Epidermal melanocyte (primary cell): ENCODE data around the gene RNF19B.

Experiments
- DNase-seq: peaks from one replicate; pipeline ENCODE4 v3.0.0; 2011; ENCODE audit warnings: low spot score; ENCODE audit not compliant: insufficient read length

RNF19B gene

DNA sequence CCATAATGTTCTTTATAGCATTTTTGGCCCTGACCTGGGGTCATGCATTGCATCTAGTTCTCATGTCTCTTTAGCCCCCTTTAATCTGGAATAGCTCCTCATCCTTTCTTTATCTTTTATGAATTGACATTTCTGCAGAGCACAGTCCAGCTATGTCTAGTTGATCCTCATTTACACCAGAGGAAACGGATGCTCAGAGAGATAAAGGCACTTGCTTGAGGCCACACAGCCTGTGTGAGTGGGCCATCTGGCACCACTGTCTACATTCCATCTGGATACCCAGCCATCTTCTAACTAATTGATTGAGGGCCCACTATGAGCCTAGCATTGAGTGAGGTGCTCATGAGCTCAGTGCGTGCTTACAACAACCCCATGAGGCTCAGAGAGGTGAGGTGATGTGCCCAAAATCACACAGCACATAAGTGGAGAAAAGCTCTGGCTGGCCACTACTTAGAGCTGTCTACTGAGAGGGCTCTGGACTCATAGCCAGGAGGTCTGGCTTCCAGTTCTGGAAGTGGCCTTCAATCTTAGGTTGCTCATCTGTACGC, 74.8 kb downstream of the RNF19B start:
- no peak for DNase-seq

DNA sequence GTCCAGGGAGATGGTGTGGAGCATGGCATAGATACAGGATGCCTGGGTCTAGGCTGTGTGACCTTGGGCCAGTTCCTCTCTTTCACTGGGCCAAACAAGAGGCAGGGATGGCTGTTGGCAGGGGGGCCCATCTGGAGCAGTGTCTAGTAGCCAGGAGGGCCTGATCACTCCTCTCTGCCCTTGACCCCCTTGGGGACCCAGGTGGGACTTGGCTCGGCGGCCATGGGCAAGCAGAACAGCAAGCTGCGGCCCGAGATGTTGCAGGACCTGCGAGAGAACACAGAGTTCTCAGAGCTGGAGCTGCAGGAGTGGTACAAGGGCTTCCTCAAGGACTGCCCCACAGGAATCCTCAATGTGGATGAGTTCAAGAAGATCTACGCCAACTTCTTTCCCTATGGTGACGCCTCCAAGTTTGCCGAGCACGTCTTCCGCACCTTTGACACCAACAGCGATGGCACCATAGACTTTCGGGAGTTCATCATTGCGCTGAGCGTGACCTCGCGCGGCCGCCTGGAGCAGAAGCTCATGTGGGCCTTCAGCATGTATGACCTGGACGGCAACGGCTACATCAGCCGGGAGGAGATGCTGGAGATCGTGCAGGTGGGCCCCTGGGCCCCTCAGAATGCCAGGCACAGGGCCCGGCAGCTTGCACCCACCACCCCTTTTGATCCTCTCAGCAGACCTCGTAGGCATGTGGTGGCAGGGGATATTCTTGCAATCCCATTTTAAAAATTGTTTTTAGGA, 75.8 kb downstream of the RNF19B start:
- no peak for DNase-seq

GRCh38 chr1:32888134-32888533, 76.5 kb downstream of the RNF19B start:
- DNase-seq, result no peak

GRCh38 chr1:32887623-32888022, 77.0 kb downstream of the RNF19B start:
- no peak for DNase-seq

DNA sequence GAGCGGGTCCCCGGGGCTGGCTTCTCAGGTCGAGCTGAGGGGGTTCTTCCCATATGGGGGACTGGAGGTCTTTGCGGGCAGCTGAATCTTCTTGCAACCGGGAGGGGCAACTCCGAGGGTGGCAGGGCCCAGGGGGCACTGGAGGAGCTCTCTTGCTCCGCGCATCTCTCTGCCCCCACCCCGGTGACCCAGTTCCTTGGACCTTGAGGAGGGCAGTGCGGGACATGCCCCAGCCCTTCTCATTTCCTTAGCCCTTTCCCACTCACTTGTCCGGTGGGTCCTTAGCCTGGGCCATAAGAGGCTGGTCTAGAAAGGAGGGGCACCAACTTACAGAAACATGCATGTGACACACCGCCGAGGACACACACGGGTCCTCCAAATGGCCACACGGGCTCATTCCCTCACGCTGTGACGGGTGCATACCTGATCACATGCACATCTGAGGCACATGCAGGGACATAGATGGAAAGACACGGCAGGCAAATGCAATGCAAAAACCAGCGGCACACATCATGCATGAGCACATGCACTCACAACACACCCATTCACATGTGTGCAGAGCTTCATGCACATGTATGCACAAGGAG, 77.7 kb downstream of the RNF19B start:
- DNase-seq, result no peak
